ENCODE measurements around the gene INAFM1.

DNA sequence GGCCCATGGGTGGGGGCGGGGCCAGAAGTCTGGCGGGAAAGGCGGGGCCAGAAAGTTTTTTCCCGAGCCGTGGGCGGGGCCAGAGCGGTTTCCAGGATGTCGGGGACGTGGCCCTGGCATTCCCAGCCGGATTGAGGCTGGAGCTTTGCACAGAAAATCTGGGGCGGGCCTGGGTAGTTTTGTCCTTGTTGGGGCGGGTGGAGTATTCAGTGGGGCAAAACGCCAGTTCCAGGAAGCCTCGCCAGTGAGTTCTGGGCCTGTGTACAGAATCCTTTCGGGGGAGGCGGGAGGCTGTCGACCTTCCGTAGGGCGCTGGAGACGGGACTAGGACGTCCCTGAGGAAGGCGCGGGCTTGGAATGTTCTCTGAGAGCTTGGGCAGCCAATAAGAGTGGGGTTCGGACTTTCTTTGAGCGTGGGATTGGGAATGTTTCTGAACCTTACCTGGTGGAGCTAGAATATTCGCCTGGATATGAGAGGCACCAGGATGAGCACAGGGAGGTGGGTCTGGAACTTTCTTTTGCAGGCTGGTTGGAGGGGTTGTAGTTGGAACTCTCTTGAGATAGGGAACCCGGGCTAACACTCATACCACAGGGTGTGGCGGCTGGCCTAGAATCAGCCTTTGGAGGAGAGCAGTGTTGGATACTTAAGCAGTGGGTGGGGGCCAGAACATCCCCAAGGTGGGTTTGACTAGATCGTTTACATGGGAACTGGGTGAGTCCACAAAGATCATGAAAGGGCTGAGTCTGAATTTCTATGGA lies 17.1 kb upstream of the INAFM1 start:
- TF ChIP-seq, protein P1, sequence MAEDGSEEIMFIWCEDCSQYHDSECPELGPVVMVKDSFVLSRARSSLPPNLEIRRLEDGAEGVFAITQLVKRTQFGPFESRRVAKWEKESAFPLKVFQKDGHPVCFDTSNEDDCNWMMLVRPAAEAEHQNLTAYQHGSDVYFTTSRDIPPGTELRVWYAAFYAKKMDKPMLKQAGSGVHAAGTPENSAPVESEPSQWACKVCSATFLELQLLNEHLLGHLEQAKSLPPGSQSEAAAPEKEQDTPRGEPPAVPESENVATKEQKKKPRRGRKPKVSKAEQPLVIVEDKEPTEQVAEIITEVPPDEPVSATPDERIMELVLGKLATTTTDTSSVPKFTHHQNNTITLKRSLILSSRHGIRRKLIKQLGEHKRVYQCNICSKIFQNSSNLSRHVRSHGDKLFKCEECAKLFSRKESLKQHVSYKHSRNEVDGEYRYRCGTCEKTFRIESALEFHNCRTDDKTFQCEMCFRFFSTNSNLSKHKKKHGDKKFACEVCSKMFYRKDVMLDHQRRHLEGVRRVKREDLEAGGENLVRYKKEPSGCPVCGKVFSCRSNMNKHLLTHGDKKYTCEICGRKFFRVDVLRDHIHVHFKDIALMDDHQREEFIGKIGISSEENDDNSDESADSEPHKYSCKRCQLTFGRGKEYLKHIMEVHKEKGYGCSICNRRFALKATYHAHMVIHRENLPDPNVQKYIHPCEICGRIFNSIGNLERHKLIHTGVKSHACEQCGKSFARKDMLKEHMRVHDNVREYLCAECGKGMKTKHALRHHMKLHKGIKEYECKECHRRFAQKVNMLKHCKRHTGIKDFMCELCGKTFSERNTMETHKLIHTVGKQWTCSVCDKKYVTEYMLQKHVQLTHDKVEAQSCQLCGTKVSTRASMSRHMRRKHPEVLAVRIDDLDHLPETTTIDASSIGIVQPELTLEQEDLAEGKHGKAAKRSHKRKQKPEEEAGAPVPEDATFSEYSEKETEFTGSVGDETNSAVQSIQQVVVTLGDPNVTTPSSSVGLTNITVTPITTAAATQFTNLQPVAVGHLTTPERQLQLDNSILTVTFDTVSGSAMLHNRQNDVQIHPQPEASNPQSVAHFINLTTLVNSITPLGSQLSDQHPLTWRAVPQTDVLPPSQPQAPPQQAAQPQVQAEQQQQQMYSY (CRISPR knock-in tag; IDR thresholded peaks at IDR 0.05) = no peak
- TF ChIP-seq, protein P2, sequence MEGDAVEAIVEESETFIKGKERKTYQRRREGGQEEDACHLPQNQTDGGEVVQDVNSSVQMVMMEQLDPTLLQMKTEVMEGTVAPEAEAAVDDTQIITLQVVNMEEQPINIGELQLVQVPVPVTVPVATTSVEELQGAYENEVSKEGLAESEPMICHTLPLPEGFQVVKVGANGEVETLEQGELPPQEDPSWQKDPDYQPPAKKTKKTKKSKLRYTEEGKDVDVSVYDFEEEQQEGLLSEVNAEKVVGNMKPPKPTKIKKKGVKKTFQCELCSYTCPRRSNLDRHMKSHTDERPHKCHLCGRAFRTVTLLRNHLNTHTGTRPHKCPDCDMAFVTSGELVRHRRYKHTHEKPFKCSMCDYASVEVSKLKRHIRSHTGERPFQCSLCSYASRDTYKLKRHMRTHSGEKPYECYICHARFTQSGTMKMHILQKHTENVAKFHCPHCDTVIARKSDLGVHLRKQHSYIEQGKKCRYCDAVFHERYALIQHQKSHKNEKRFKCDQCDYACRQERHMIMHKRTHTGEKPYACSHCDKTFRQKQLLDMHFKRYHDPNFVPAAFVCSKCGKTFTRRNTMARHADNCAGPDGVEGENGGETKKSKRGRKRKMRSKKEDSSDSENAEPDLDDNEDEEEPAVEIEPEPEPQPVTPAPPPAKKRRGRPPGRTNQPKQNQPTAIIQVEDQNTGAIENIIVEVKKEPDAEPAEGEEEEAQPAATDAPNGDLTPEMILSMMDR (IDR thresholded peaks at IDR 0.05) = no peak
- no peak for TF ChIP-seq RORB (CRISPR knock-in tag; IDR thresholded peaks at IDR 0.05)
- TF ChIP-seq ZNF317 (CRISPR knock-in tag; IDR thresholded peaks at IDR 0.05; ENCODE audit: borderline replicate concordance, low read depth) = no peak
- TF ChIP-seq TP53 (CRISPR knock-in tag; IDR thresholded peaks at IDR 0.05) = no peak
- TF ChIP-seq, protein P3, sequence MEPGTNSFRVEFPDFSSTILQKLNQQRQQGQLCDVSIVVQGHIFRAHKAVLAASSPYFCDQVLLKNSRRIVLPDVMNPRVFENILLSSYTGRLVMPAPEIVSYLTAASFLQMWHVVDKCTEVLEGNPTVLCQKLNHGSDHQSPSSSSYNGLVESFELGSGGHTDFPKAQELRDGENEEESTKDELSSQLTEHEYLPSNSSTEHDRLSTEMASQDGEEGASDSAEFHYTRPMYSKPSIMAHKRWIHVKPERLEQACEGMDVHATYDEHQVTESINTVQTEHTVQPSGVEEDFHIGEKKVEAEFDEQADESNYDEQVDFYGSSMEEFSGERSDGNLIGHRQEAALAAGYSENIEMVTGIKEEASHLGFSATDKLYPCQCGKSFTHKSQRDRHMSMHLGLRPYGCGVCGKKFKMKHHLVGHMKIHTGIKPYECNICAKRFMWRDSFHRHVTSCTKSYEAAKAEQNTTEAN (CRISPR knock-in tag; IDR thresholded peaks at IDR 0.05) = no peak
- TF ChIP-seq, protein P4, sequence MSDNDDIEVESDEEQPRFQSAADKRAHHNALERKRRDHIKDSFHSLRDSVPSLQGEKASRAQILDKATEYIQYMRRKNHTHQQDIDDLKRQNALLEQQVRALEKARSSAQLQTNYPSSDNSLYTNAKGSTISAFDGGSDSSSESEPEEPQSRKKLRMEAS (CRISPR knock-in tag; IDR thresholded peaks at IDR 0.05) = no peak
- TF ChIP-seq, protein P5, sequence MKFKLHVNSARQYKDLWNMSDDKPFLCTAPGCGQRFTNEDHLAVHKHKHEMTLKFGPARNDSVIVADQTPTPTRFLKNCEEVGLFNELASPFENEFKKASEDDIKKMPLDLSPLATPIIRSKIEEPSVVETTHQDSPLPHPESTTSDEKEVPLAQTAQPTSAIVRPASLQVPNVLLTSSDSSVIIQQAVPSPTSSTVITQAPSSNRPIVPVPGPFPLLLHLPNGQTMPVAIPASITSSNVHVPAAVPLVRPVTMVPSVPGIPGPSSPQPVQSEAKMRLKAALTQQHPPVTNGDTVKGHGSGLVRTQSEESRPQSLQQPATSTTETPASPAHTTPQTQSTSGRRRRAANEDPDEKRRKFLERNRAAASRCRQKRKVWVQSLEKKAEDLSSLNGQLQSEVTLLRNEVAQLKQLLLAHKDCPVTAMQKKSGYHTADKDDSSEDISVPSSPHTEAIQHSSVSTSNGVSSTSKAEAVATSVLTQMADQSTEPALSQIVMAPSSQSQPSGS (CRISPR knock-in tag; IDR thresholded peaks at IDR 0.05; ENCODE audit: borderline replicate concordance, low read depth) = no peak
- TF ChIP-seq, protein P6, sequence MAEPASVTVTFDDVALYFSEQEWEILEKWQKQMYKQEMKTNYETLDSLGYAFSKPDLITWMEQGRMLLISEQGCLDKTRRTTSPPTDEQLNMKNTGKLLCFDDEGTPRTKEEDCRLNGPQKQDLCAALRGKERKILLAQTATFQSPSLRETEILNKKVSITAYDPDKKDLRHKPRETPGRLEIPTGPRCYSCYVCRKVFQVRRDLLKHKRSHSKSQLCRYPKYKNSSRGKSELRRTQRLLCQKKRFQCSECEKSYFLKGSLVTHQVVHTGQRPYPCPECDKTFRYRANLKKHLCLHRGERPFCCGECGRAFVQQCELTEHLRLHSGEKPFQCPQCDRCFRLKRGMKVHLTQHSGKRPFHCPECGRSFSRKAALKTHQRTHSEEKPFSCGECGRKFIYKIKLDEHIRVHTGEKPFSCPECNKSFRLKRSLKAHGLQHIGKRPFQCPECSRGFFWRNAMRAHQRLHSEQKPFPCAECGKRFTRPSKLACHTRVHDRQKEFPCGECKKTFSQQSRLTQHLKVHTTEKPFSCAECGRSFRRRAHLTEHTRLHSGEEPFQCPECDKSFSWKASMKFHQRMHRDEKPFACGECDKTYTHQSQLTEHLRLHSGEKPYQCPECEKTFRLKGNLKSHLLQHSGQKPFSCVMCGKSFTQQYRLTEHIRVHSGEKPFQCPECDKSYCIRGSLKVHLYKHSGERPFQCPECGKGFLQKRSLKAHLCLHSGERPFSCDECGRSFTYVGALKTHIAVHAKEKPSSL (CRISPR knock-in tag; conservative IDR thresholded peaks at IDR 0.05) = no peak

Measured in WTC11 (cell line).